Measurements from ENCODE around the gene RPL13. TPM values are rescaled to one million over a fixed set of nuclear protein-coding genes. Genes with fewer than 3 reads are reported as not detected.

The RPL13 gene
- total and polyA plus RNA-seq, 4 donors = 699 to 2,663 (median 1,571) TPM

DNA sequence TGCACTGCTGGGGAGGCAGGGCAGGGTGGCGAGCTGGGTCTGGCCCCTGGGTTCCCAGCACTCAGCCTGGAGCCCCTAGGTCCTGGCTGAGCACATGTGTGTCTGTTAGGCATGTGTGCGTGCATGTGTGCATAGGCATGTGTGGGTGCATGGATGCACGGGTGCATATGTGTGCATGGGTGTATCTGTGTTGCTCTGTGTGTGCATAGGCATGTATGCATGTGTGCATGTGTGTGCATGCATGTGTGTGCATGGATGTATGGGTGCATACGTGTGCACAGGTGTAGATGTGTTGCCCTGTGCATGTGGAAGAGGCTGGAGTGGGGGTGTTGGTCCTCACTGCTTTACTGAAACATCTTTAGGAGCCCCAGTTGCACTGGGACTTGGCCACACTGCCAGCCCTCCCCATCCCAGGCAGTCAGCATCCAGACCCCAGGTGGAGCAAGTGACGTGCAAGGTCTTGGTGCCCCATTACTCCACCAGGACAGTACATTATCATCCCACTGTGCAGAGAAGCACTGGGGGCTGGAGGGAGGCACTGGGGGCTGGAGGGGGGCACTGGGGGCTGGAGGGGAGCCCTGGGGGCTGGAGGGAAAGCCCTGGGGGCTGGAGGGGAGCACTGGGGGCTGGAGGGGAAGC, 42.6 kb downstream of the RPL13 start:
- Histone ChIP-seq H3K27me3 (ENCODE audit: control insufficient read depth in 4 of 4, insufficient read depth in 4 of 4, low read length in 3 of 4) (no peaks in the 10 kb centered on the region), H3K36me3 (ENCODE audit: control insufficient read depth in 4 of 4, insufficient read depth in 3 of 4, low read depth in 1 of 4, low read length in 3 of 4) (no peaks in the 10 kb centered on the region), H3K9me3 (ENCODE audit: control insufficient read depth in 4 of 4, low read length in 3 of 4) (no peaks in the 10 kb centered on the region), H3K27ac (ENCODE audit: low read depth in 1 of 2, low read length in 2 of 2) (no peak overlapping the region), H3K4me3 (ENCODE audit: low read depth in 1 of 3, low read length in 3 of 3) (no peak overlapping the region), H3K9ac (ENCODE audit: low read depth in 1 of 2, low read length in 2 of 2) (no peak overlapping the region), H3K4me1 (ENCODE audit: control insufficient read depth in 4 of 4, insufficient read depth in 4 of 4, low read length in 3 of 4) (no peaks in the 10 kb centered on the region)
- WGBS = 67% methylated on average over 5 of the region's 5 CpGs
- no peak for DNase-seq (ENCODE audit: low spot score)
- TF ChIP-seq, protein P1, sequence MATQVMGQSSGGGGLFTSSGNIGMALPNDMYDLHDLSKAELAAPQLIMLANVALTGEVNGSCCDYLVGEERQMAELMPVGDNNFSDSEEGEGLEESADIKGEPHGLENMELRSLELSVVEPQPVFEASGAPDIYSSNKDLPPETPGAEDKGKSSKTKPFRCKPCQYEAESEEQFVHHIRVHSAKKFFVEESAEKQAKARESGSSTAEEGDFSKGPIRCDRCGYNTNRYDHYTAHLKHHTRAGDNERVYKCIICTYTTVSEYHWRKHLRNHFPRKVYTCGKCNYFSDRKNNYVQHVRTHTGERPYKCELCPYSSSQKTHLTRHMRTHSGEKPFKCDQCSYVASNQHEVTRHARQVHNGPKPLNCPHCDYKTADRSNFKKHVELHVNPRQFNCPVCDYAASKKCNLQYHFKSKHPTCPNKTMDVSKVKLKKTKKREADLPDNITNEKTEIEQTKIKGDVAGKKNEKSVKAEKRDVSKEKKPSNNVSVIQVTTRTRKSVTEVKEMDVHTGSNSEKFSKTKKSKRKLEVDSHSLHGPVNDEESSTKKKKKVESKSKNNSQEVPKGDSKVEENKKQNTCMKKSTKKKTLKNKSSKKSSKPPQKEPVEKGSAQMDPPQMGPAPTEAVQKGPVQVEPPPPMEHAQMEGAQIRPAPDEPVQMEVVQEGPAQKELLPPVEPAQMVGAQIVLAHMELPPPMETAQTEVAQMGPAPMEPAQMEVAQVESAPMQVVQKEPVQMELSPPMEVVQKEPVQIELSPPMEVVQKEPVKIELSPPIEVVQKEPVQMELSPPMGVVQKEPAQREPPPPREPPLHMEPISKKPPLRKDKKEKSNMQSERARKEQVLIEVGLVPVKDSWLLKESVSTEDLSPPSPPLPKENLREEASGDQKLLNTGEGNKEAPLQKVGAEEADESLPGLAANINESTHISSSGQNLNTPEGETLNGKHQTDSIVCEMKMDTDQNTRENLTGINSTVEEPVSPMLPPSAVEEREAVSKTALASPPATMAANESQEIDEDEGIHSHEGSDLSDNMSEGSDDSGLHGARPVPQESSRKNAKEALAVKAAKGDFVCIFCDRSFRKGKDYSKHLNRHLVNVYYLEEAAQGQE (IDR thresholded peaks at IDR 0.05) = no peak
- no peak for TF ChIP-seq RXRA (IDR thresholded peaks at IDR 0.05)
- TF ChIP-seq, protein P2, sequence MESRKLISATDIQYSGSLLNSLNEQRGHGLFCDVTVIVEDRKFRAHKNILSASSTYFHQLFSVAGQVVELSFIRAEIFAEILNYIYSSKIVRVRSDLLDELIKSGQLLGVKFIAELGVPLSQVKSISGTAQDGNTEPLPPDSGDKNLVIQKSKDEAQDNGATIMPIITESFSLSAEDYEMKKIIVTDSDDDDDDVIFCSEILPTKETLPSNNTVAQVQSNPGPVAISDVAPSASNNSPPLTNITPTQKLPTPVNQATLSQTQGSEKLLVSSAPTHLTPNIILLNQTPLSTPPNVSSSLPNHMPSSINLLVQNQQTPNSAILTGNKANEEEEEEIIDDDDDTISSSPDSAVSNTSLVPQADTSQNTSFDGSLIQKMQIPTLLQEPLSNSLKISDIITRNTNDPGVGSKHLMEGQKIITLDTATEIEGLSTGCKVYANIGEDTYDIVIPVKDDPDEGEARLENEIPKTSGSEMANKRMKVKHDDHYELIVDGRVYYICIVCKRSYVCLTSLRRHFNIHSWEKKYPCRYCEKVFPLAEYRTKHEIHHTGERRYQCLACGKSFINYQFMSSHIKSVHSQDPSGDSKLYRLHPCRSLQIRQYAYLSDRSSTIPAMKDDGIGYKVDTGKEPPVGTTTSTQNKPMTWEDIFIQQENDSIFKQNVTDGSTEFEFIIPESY (IDR thresholded peaks at IDR 0.05) = no peak
- TF ChIP-seq, protein P3, sequence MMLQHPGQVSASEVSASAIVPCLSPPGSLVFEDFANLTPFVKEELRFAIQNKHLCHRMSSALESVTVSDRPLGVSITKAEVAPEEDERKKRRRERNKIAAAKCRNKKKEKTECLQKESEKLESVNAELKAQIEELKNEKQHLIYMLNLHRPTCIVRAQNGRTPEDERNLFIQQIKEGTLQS (IDR thresholded peaks at IDR 0.05) = no peak
- no peak for TF ChIP-seq HNF4G (IDR thresholded peaks at IDR 0.05)
- TF ChIP-seq FOXA2 (IDR thresholded peaks at IDR 0.05) = no peak
- TF ChIP-seq SP1 (IDR thresholded peaks at IDR 0.05) = no peak
- no peak for TF ChIP-seq GABPA (IDR thresholded peaks at IDR 0.05 in 1 of 2, conservative IDR thresholded peaks at IDR 0.05 in 1 of 2)
- no peak for TF ChIP-seq HNF4A (conservative IDR thresholded peaks at IDR 0.05)
- TF ChIP-seq NR2F2 (IDR thresholded peaks at IDR 0.05) = no peak
- TF ChIP-seq YY1 (IDR thresholded peaks at IDR 0.05) = no peak
- no peak for TF ChIP-seq RAD21 (IDR thresholded peaks at IDR 0.05)
- TF ChIP-seq, protein P4, sequence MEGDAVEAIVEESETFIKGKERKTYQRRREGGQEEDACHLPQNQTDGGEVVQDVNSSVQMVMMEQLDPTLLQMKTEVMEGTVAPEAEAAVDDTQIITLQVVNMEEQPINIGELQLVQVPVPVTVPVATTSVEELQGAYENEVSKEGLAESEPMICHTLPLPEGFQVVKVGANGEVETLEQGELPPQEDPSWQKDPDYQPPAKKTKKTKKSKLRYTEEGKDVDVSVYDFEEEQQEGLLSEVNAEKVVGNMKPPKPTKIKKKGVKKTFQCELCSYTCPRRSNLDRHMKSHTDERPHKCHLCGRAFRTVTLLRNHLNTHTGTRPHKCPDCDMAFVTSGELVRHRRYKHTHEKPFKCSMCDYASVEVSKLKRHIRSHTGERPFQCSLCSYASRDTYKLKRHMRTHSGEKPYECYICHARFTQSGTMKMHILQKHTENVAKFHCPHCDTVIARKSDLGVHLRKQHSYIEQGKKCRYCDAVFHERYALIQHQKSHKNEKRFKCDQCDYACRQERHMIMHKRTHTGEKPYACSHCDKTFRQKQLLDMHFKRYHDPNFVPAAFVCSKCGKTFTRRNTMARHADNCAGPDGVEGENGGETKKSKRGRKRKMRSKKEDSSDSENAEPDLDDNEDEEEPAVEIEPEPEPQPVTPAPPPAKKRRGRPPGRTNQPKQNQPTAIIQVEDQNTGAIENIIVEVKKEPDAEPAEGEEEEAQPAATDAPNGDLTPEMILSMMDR (IDR thresholded peaks at IDR 0.05; ENCODE audit: low read depth, low read length, missing input control) = no peak
- no peak for TF ChIP-seq JUND (IDR thresholded peaks at IDR 0.05)
- TF ChIP-seq TAF1 (conservative IDR thresholded peaks at IDR 0.05) = no peak
- TF ChIP-seq, protein P5, sequence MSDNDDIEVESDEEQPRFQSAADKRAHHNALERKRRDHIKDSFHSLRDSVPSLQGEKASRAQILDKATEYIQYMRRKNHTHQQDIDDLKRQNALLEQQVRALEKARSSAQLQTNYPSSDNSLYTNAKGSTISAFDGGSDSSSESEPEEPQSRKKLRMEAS (IDR thresholded peaks at IDR 0.05) = no peak
